IMR-90 (cell line): ENCODE data around the gene MOB3B. TPM values are rescaled to one million over a fixed set of nuclear protein-coding genes. Genes with fewer than 3 reads are reported as not detected.

Source experiments
- ATAC-seq: fragments of 200-7000 bp; cut with Tn5 transposase; 2 replicates; pipeline ENCODE4 v1.9.1; 2020; ENCODE audit warnings: low read depth, mild to moderate bottlenecking, moderate library complexity
- BruUV-seq: library from RNA; stranded (reverse); fragments of 400-500 nt; replicated peaks from 2 replicates; lab custom pipeline; 2021; lab: Mats Ljungman, UMichigan
- CTCF ChIA-PET: fragments of 300-600 bp; formaldehyde crosslinking; extraction: SDS; loops from one replicate; lab custom pipeline; 2021; ENCODE audit warnings: antibody characterized with exemption; lab: Yijun Ruan, JAX
- POLR2A ChIA-PET: fragments of 300-600 bp; sonication (Branson Sonifier 250); formaldehyde crosslinking; loops from one replicate; lab custom pipeline; 2022; ENCODE audit warnings: antibody characterized with exemption; ENCODE audit not compliant: unreplicated experiment; lab: Charles Lee
- DNase-seq: peaks from one replicate; pipeline ENCODE4 v3.0.0; 2013
- H2AFZ ChIP-seq: replicated peaks from 2 replicates; pipeline ENCODE3; 2013; ENCODE audit warnings: low read length, mild to moderate bottlenecking; ENCODE audit not compliant: poor library complexity
- H2AK5ac ChIP-seq: 2 replicates; pipeline ENCODE4 v1.6.1; 2013; ENCODE audit warnings: low read depth, low read length, inconsistent platforms
- H2AK9ac ChIP-seq: replicated peaks from 2 replicates; pipeline ENCODE3; 2013; ENCODE audit warnings: mild to moderate bottlenecking, low read depth, low read length, moderate library complexity; ENCODE audit not compliant: poor library complexity
- H2BK120ac ChIP-seq: 2 replicates; pipeline ENCODE4 v1.6.1; 2013; ENCODE audit warnings: low read depth, low read length, inconsistent platforms
- H2BK15ac ChIP-seq: 3 replicates; pipeline ENCODE4 v1.6.1; 2013; ENCODE audit warnings: low read depth, low read length, inconsistent platforms
- H2BK20ac ChIP-seq: 2 replicates; pipeline ENCODE4 v1.6.1; 2013; ENCODE audit warnings: low read depth, mild to moderate bottlenecking, inconsistent platforms, low read length, moderate library complexity
- H2BK5ac ChIP-seq: 2 replicates; pipeline ENCODE4 v1.6.1; 2013; ENCODE audit warnings: mild to moderate bottlenecking, low read depth, low read length, inconsistent platforms; ENCODE audit not compliant: poor library complexity, severe bottlenecking
- H3K14ac ChIP-seq: replicated peaks from 2 replicates; pipeline ENCODE4 v1.6.1; 2013; ENCODE audit warnings: low read depth, low read length, inconsistent platforms
- H3K18ac ChIP-seq: 2 replicates; pipeline ENCODE4 v1.6.1; 2013; ENCODE audit warnings: low read depth, low read length, control low read depth
- H3K23ac ChIP-seq: 2 replicates; pipeline ENCODE4 v1.6.1; 2013; ENCODE audit warnings: low read depth, low read length, inconsistent platforms
- H3K27ac ChIP-seq: 2 replicates; pipeline ENCODE4 v1.5.1; 2013; ENCODE audit warnings: mild to moderate bottlenecking, control low read depth, low read length; ENCODE audit not compliant: insufficient read depth
- H3K27me3 ChIP-seq: 2 replicates; pipeline ENCODE4 v1.6.1; 2013; ENCODE audit warnings: low read length; ENCODE audit not compliant: control insufficient read depth, insufficient read depth
- H3K36me3 ChIP-seq: 2 replicates; pipeline ENCODE4 v1.6.1; 2013; ENCODE audit warnings: low read length, mixed read lengths; ENCODE audit not compliant: control insufficient read depth, insufficient read depth
- H3K4ac ChIP-seq: 2 replicates; pipeline ENCODE4 v1.6.1; 2013; ENCODE audit warnings: low read depth, low read length, inconsistent platforms
- H3K4me1 ChIP-seq: 2 replicates; pipeline ENCODE4 v1.6.1; 2013; ENCODE audit warnings: low read length, mixed read lengths; ENCODE audit not compliant: control insufficient read depth, insufficient read depth
- H3K4me2 ChIP-seq: 2 replicates; pipeline ENCODE4 v1.6.1; 2013; ENCODE audit warnings: low read depth, mild to moderate bottlenecking, control low read depth, low read length, moderate library complexity
- H3K4me3 ChIP-seq: 2 replicates; pipeline ENCODE4 v1.5.1; 2013; ENCODE audit warnings: low read depth, mild to moderate bottlenecking, control low read depth, low read length, moderate library complexity; ENCODE audit not compliant: insufficient read depth
- H3K56ac ChIP-seq: 2 replicates; pipeline ENCODE4 v1.6.1; 2013; ENCODE audit warnings: low read length, inconsistent platforms; ENCODE audit not compliant: insufficient read depth; ENCODE audit errors: extremely low read depth
- H3K79me1 ChIP-seq, 2 experiments: 2 replicates each; pipeline ENCODE4 v1.6.1; 2013; ENCODE audit warnings: low read length in 2 of 2, inconsistent platforms in 1 of 2, low read depth in 1 of 2
- H3K9ac ChIP-seq: 2 replicates; pipeline ENCODE4 v1.6.1; 2013; ENCODE audit warnings: low read depth, low read length, control low read depth
- H3K9me1 ChIP-seq: 2 replicates; pipeline ENCODE4 v1.6.1; 2013; ENCODE audit warnings: low read length, inconsistent platforms; ENCODE audit not compliant: insufficient read depth
- H3K9me3 ChIP-seq: 2 replicates; pipeline ENCODE4 v1.6.1; 2013; ENCODE audit warnings: low read length; ENCODE audit not compliant: control insufficient read depth, insufficient read depth
- H4K20me1 ChIP-seq: 2 replicates; pipeline ENCODE4 v1.6.1; 2013; ENCODE audit warnings: low read length, inconsistent platforms; ENCODE audit not compliant: insufficient read depth
- H4K5ac ChIP-seq: 2 replicates; pipeline ENCODE4 v1.6.1; 2013; ENCODE audit warnings: mild to moderate bottlenecking, low read depth, low read length, control low read depth
- H4K8ac ChIP-seq, 2 experiments: 2 replicates each; pipeline ENCODE4 v1.6.1; 2013; ENCODE audit warnings: low read depth in 2 of 2, low read length in 2 of 2, control low read depth in 1 of 2, inconsistent platforms in 1 of 2
- H4K91ac ChIP-seq: 2 replicates; pipeline ENCODE4 v1.6.1; 2013; ENCODE audit warnings: low read depth, low read length, inconsistent platforms; ENCODE audit not compliant: insufficient read depth
- CHD1 ChIP-seq: IDR thresholded peaks from 2 replicates; pipeline ENCODE4 v1.6.1; 2012; ENCODE audit warnings: low read depth, low read length, improper control_type of control experiment
- MAFK ChIP-seq: IDR thresholded peaks from 2 replicates; pipeline ENCODE4 v1.6.1; 2012; ENCODE audit warnings: low read depth, low read length, improper control_type of control experiment
- MAZ ChIP-seq: IDR thresholded peaks from 2 replicates; pipeline ENCODE4 v1.6.1; 2012; ENCODE audit warnings: low read depth, mild to moderate bottlenecking, low read length, improper control_type of control experiment, moderate library complexity, borderline replicate concordance
- NFE2L2 ChIP-seq: fragments of 150-350 bp; IDR thresholded peaks from 2 replicates; pipeline ENCODE4 v1.6.1; 2016; ENCODE audit warnings: low read depth, mild to moderate bottlenecking, low read length
- POLR2A ChIP-seq: IDR thresholded peaks from 2 replicates; pipeline ENCODE4 v1.6.1; 2012; ENCODE audit warnings: mild to moderate bottlenecking, low read depth, low read length
- RAD21 ChIP-seq: IDR thresholded peaks from 2 replicates; pipeline ENCODE4 v1.6.1; 2012; ENCODE audit warnings: low read length, improper control_type of control experiment
- RCOR1 ChIP-seq: IDR thresholded peaks from 2 replicates; pipeline ENCODE4 v1.6.1; 2012; ENCODE audit warnings: mild to moderate bottlenecking, low read length, improper control_type of control experiment; ENCODE audit not compliant: insufficient replicate concordance
- RFX5 ChIP-seq: IDR thresholded peaks from 2 replicates; pipeline ENCODE4 v1.8.0; 2012; ENCODE audit warnings: low read depth, mild to moderate bottlenecking, low read length, moderate library complexity
- SMC3 ChIP-seq: fragments of 150-350 bp; IDR thresholded peaks from 2 replicates; pipeline ENCODE4 v1.6.1; 2016; ENCODE audit warnings: low read depth, mild to moderate bottlenecking, antibody characterized with exemption, low read length, moderate library complexity
- USF2 ChIP-seq: fragments of 150-350 bp; IDR thresholded peaks from 2 replicates; pipeline ENCODE4 v1.6.1; 2017; ENCODE audit warnings: mild to moderate bottlenecking, antibody characterized with exemption, low read length, low read depth
- WGBS, 2 experiments: methylation state at CpG; one replicate each; pipeline versions ENCODE4 v1.1.5 to v1.1.7; 2013; ENCODE audit warnings: missing lambda C conversion rate in 2 of 2; ENCODE audit not compliant: insufficient read length in 1 of 2; ENCODE audit errors: extremely low coverage in 2 of 2; 5-methylcytosine and 5-hydroxymethylcytosine counted together
- dilution Hi-C: fragments of 300-500 bp; cut with HindIII; formaldehyde crosslinking; loops from one replicate; pipeline ENCODE4 v1.14.3; 2018; ENCODE audit warnings: low sequenced_read_pairs; ENCODE audit not compliant: unreplicated experiment
- in situ Hi-C: fragments of 300-500 bp; cut with MboI; formaldehyde crosslinking; loops from 3 replicates; pipeline ENCODE4 v1.14.3; 2019; ENCODE audit warnings: low sequenced_read_pairs, inconsistent platforms, mixed read lengths
- intact Hi-C: fragments of 100-400 bp; cut with micrococcal nuclease; formaldehyde crosslinking; loops from 2 replicates; pipeline ENCODE4 v1.10.0; 2022
- polyA plus RNA-seq, 3 experiments: library from polyadenylated mRNA; depleted of rRNA; stranded (reverse); fragments of >200 nt; gene quantifications; 2 replicates each; pipeline ENCODE4 v1.2.3, GENCODE V29; 2012; ENCODE audit warnings: low replicate concordance in 1 of 3
- total RNA-seq: library from RNA; depleted of rRNA; stranded (reverse); fragments of >200 nt; gene quantifications from 2 replicates; pipeline ENCODE4 v1.2.3, GENCODE V29; 2012
- TF ChIP-seq, protein P1 (sequence below): fragments of 150-350 bp; IDR thresholded peaks from 2 replicates; pipeline ENCODE4 v1.6.1; 2016; ENCODE audit warnings: low read depth, mild to moderate bottlenecking, low read length, moderate library complexity, borderline replicate concordance

The MOB3B gene
- total and polyA plus RNA-seq, 2 of the 4 experiments (the other 2 are of a cell fraction): under 0.01 to 0.02 TPM

- H3K4me2 ChIP-seq: no peak overlapping the region
- H4K91ac ChIP-seq: no peak overlapping the region
- H3K36me3 ChIP-seq: no peaks in the 10 kb centered on the region
- no peak overlapping the region for H2BK5ac ChIP-seq
- DNase-seq (no peak), ATAC-seq (no peak)
- no peak overlapping the region for H3K14ac ChIP-seq
- H3K4ac ChIP-seq: no peak overlapping the region
- H3K4me3 ChIP-seq: no peak overlapping the region
- CTCF ChIA-PET: no interaction called here
- H3K18ac ChIP-seq: no peak overlapping the region
- H3K27ac ChIP-seq: no peak overlapping the region
- H3K27me3 ChIP-seq: peaks cover 34% of the 10 kb centered on the region
- BruUV-seq: no TSS peak
- TF ChIP-seq NFE2L2 (no peak), RFX5 (no peak), MAZ (no peak), CHD1 (no peak), POLR2A (no peak), RAD21 (no peak), SMC3 (no peak), MAFK (no peak), RCOR1 (no peak), USF2 (no peak)
- TF ChIP-seq, protein P1, sequence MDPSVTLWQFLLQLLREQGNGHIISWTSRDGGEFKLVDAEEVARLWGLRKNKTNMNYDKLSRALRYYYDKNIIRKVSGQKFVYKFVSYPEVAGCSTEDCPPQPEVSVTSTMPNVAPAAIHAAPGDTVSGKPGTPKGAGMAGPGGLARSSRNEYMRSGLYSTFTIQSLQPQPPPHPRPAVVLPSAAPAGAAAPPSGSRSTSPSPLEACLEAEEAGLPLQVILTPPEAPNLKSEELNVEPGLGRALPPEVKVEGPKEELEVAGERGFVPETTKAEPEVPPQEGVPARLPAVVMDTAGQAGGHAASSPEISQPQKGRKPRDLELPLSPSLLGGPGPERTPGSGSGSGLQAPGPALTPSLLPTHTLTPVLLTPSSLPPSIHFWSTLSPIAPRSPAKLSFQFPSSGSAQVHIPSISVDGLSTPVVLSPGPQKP: no peak
- no peak overlapping the region for H3K56ac ChIP-seq
- no peak overlapping the region for H2BK120ac ChIP-seq
- H3K9ac ChIP-seq: no peak overlapping the region
- no peaks in the 10 kb centered on the region for H3K79me1 ChIP-seq
- intact Hi-C loops (no loop called here), dilution Hi-C loops (no loop called here), in situ Hi-C loops (no loop called here)
- H2AK9ac ChIP-seq: no peak overlapping the region
- H2BK15ac ChIP-seq: no peak overlapping the region
- POLR2A ChIA-PET: no interaction called here
- no peak overlapping the region for H3K23ac ChIP-seq
- no peak overlapping the region for H2AFZ ChIP-seq
- no peak overlapping the region for H4K5ac ChIP-seq
- H2BK20ac ChIP-seq: no peak overlapping the region
- WGBS, 2 experiments: 56% methylated on average over 2 of the region's 9 CpGs; no CpG with 5 or more reads in 1 of the 2 experiments
- H4K20me1 ChIP-seq: no peaks in the 10 kb centered on the region
- H3K9me1 ChIP-seq: no peaks in the 10 kb centered on the region; the same call in 1 of the 2 replicates
- no peak overlapping the region for H4K8ac ChIP-seq
- no peaks in the 10 kb centered on the region for H3K9me3 ChIP-seq
- no peak overlapping the region for H2AK5ac ChIP-seq
- H3K4me1 ChIP-seq: no peaks in the 10 kb centered on the region; the same call in 1 of the 2 replicates
These were observed 187.9 kb downstream of the MOB3B start for GRCh38 chr9:27341545-27342294.
